ENCODE measurements around the gene ATP5PB. TPM values are rescaled to one million over a fixed set of nuclear protein-coding genes. Genes with fewer than 3 reads are reported as not detected.

Gene ATP5PB
- total RNA-seq, 1 experiment from 2014 or later = 344 TPM

DNA sequence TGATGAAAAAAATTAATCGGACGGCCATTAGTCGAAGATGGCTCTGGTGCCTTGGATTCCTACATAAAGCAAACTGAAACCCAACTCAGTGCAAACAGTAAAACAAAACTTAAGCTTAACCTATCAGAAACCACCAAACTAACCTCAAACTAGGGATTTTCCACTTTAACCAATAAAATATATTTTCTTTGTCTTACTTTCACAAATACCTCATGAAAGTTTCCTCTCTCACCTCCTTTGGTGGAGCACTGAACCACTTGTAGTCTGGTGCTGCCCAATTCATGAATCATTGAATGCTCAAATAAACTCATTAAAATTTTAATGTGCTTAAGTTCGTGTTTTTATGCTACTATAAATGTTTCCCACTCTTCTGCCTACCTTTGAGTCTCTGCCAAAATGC lies 47.1 kb downstream of the ATP5PB start:
- no peak for TF ChIP-seq EZH2 (IDR thresholded peaks at IDR 0.05; ENCODE audit: borderline replicate concordance, low read depth, low read length, poor library complexity, severe bottlenecking)
- TF ChIP-seq CTCF (conservative IDR thresholded peaks at IDR 0.05; ENCODE audit: low read depth, low read length) = no peak
- no peak for DNase-seq (ENCODE audit: low spot score)
- Histone ChIP-seq H3K9me3 (ENCODE audit: low read depth, low read length, poor library complexity, severe bottlenecking) (no peaks in the 10 kb centered on the region), H3K4me1 (ENCODE audit: insufficient read depth, low read length, poor library complexity, severe bottlenecking) (no peaks in the 10 kb centered on the region), H3K36me3 (ENCODE audit: insufficient read depth, low read length, poor library complexity, severe bottlenecking) (no peaks in the 10 kb centered on the region), H3K4me3 (ENCODE audit: low read depth, low read length, poor library complexity, severe bottlenecking) (no peak overlapping the region), H3K27me3 (replicated peaks; ENCODE audit: insufficient read depth, low read depth, low read length, poor library complexity) (peaks cover 26% of the 10 kb centered on the region), H3K27ac (ENCODE audit: low read depth, low read length, poor library complexity, severe bottlenecking) (no peak overlapping the region)
- BruUV-seq (replicated peaks) = no TSS peak
- POLR2A ChIA-PET (ENCODE audit: low non-redundant PET) = no interaction called here
- CTCF ChIA-PET = no interaction called here
- intact Hi-C loops (cut with micrococcal nuclease; ENCODE audit: unreplicated experiment) = no loop called here

GRCh38 chr1:111497592-111497991 lies 48.3 kb downstream of the ATP5PB start:
- ChIA-PET POLR2A (ENCODE audit: low non-redundant PET) (no interaction called here), CTCF (no interaction called here)
- peaks cover 29% of the 10 kb centered on the region for H3K27me3 ChIP-seq (replicated peaks; ENCODE audit: insufficient read depth, low read depth, low read length, poor library complexity)
- TF ChIP-seq EZH2 (IDR thresholded peaks at IDR 0.05; ENCODE audit: borderline replicate concordance, low read depth, low read length, poor library complexity, severe bottlenecking) (no peak), CTCF (conservative IDR thresholded peaks at IDR 0.05; ENCODE audit: low read depth, low read length) (no peak)
- no peaks in the 10 kb centered on the region for H3K9me3 ChIP-seq (ENCODE audit: low read depth, low read length, poor library complexity, severe bottlenecking)
- no TSS peak for BruUV-seq (replicated peaks)
- no peak overlapping the region for H3K4me3 ChIP-seq (ENCODE audit: low read depth, low read length, poor library complexity, severe bottlenecking)
- H3K27ac ChIP-seq (ENCODE audit: low read depth, low read length, poor library complexity, severe bottlenecking) = no peak overlapping the region
- no peak for DNase-seq (ENCODE audit: low spot score)
- no peaks in the 10 kb centered on the region for H3K36me3 ChIP-seq (ENCODE audit: insufficient read depth, low read length, poor library complexity, severe bottlenecking)
- H3K4me1 ChIP-seq (ENCODE audit: insufficient read depth, low read length, poor library complexity, severe bottlenecking) = no peaks in the 10 kb centered on the region
- intact Hi-C loops (cut with micrococcal nuclease; ENCODE audit: unreplicated experiment) = no loop called here

GRCh38 chr1:111499026-111499785 lies 49.9 kb downstream of the ATP5PB start:
- POLR2A ChIA-PET (ENCODE audit: low non-redundant PET) = no interaction called here
- no peak for TF ChIP-seq EZH2 (IDR thresholded peaks at IDR 0.05; ENCODE audit: borderline replicate concordance, low read depth, low read length, poor library complexity, severe bottlenecking)
- no peak for TF ChIP-seq CTCF (conservative IDR thresholded peaks at IDR 0.05; ENCODE audit: low read depth, low read length)
- no peak for DNase-seq (ENCODE audit: low spot score)
- peaks cover 33% of the 10 kb centered on the region for H3K27me3 ChIP-seq (replicated peaks; ENCODE audit: insufficient read depth, low read depth, low read length, poor library complexity)
- no peaks in the 10 kb centered on the region for H3K9me3 ChIP-seq (ENCODE audit: low read depth, low read length, poor library complexity, severe bottlenecking)
- intact Hi-C loops (cut with micrococcal nuclease; ENCODE audit: unreplicated experiment) = no loop called here
- no TSS peak for BruUV-seq (replicated peaks)
- H3K36me3 ChIP-seq (ENCODE audit: insufficient read depth, low read length, poor library complexity, severe bottlenecking) = no peaks in the 10 kb centered on the region
- H3K4me3 ChIP-seq (ENCODE audit: low read depth, low read length, poor library complexity, severe bottlenecking) = no peak overlapping the region
- H3K4me1 ChIP-seq (ENCODE audit: insufficient read depth, low read length, poor library complexity, severe bottlenecking) = no peaks in the 10 kb centered on the region
- CTCF ChIA-PET = no interaction called here
- no peak overlapping the region for H3K27ac ChIP-seq (ENCODE audit: low read depth, low read length, poor library complexity, severe bottlenecking)
